Left colon (tissue), 2 donors: ENCODE data around the gene TAS1R2. TPM values are rescaled to one million over a fixed set of nuclear protein-coding genes. Genes with fewer than 3 reads are reported as not detected.
"Not testable (repeated sequence)": the region's sequence is repeated elsewhere in the genome, so short reads cannot be mapped to it uniquely, and the experiment has no call there.

Experiments
- ATAC-seq: fragments of 200-7000 bp; cut with Tn5 transposase; one replicate; pipeline ENCODE4 v1.9.1; 2020; ENCODE audit warnings: mild to moderate bottlenecking, moderate library complexity
- DNase-seq, 2 donors: peaks; one replicate each; pipeline ENCODE4 v3.0.0-alpha.2; 2020
- intact Hi-C, 2 donors: fragments of 100-400 bp; cut with DNase I in 1 of 2; cut with micrococcal nuclease in 1 of 2; formaldehyde crosslinking; loops; one replicate each; pipeline versions ENCODE4 v1.11.2 to v1.14.0; 2022; cut with DNase I, micrococcal nuclease
- total RNA-seq, 2 donors: library from RNA; stranded (reverse); fragmentation: NEBNext Ultra II Directional; extraction: Animal tissue kit (Norgen Biotek cat#: 25700); gene quantifications; one replicate each; pipeline ENCODE4 v1.2.1, GENCODE V29; 2021
- donor health status: DM: no; HTN: no; CAD: no.
- donor health status: DM: yes; HTN: yes; CAD: no.

The TAS1R2 gene
- total RNA-seq, 2 donors from 2014 or later, result not detected

GRCh38 chr1:18874036-18874435 lies 14.6 kb upstream of the TAS1R2 start:
- intact Hi-C loops, result loop anchor here in 1 of 2 donors (10.0 kb wide), 1 partner anchor 279 kb away; no protein-coding TSS in a partner anchor
- ATAC-seq, result no peak
- DNase-seq, result no peak

GRCh38 chr1:18872071-18872611 lies 12.7 kb upstream of the TAS1R2 start:
- intact Hi-C loops, result loop anchor here in 1 of 2 donors (10.0 kb wide), 1 partner anchor 277 kb away; no protein-coding TSS in a partner anchor
- ATAC-seq, result no peak
- no peak for DNase-seq

DNA sequence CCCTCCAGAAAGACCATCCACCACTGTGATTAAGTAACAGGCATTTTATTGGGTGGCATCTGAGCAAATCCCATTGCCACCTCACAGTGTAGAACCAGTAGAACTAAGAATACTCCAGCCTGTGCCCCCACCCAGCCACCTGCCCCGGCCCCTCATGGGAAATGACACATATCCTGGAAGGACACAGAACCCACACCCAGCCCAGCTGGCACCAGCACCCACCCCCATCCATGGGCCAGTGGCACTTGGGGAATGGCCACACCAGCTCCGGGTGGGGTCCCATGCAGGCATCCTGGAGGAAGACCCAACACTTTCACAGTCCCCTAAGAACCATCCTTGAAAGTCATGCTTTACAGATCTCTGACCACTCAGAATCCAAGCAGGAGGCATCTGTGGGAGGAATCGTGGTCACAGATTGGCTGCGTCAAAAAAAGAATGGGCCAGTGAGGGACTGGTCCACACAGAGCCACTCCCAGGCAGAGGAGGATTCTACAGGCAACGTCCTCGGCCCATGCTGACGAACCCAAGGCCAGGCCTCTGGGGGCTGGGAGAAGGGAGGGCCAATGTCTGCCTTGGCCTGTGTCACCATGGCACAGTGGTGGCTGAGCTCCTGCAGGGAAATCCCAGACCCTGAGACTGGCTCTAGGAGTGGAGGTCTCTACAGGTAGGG lies 12.1 kb upstream of the TAS1R2 start:
- no peak for ATAC-seq

DNA sequence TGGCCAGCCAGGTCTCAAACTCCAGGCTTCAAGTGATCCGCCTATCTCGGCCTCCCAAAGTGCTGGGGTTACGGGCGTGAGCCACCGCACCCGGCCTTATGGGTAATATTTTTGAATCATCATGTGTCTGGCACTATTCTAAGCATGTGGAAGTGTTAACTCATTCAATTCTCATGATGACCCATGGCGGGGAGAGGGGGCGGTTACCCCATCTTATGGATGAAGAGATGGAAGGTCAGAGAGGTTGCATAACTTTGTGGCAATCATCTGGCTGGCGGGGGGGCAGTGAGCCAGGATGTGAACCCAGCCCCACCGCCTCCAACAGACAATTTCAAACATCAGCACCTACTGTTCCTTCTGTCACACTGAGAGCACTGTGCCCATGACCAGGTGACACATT lies 11.5 kb upstream of the TAS1R2 start:
- no peak for DNase-seq
- intact Hi-C loops, result loop anchor here in 1 of 2 donors (10.0 kb wide), 1 partner anchor 276 kb away; no protein-coding TSS in a partner anchor
- ATAC-seq, result no peak

More for the DNA sequence above, 12.1 kb upstream of the TAS1R2 start:
- DNase-seq, result no peak
- intact Hi-C loops, result loop anchor here in 1 of 2 donors (10.0 kb wide), 1 partner anchor 277 kb away; no protein-coding TSS in a partner anchor

- intact Hi-C loops, result loop anchor here in 1 of 2 donors (10.0 kb wide), 1 partner anchor 276 kb away; no protein-coding TSS in a partner anchor
- not testable (repeated sequence) for ATAC-seq, DNase-seq
Measured at GRCh38 chr1:18870595-18870865, 11.1 kb upstream of the TAS1R2 start.

DNA sequence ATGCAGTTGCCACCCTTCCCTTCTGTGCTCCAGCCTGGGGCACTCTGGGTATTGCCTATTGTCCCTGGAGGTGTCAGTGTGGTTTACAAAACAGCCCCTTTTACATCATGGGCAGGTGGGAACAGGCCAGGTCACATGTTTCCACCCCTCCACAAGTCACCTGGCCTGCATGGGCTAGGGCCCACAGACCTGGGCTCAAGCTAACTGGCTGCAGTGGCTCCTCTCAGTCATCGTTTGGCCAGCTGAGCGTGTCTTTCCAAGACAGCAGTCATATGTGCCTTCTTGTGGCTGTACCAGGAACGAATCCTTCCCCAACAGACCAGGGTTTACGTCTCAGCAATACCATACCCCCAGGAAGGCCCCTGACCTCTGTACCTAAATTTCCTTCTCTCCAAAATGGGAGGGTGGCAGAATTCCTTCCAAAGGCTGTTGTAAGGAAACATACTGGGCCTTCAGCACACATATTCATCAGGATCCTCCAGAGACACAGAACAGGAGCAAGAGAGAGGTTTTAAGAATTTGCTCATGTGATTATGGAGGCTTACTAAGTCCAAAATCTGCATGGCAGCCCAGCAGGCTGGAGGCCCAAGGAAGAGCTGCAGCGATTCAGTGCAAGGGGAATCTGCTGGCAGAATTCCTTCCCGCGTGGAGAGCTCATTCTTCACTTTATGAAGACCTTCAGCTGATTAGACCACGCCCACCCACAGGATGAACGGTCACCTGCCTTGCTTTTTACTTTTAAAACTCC lies 10.6 kb upstream of the TAS1R2 start:
- intact Hi-C loops, result loop anchor here in 1 of 2 donors (10.0 kb wide), 1 partner anchor 275 kb away; no protein-coding TSS in a partner anchor
- ATAC-seq (no peak), DNase-seq (no peak)

- DNase-seq (no peak), ATAC-seq (no peak)
- intact Hi-C loops, result no loop called here
Measured at GRCh38 chr1:18868801-18869424, 9.5 kb upstream of the TAS1R2 start.

DNA sequence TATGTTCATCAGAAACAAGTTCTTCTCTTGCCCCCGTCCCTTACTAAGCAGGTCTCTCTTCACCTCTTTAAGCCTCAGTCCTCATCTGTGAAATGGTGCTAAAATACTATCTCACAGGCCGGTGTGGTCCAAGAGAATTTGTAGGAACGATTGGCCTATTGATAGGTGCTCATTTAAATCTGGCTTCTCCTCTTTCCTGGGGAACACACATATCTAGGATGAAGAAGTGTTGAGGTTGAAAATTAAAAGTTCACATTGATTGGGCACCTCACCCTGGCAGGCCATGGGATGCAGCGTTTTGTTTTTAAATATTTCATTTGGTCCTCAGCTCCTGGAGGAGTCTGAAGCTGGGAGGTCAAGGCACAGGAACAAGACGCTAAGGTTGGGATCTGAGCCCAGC lies 8.9 kb upstream of the TAS1R2 start:
- DNase-seq (no peak), ATAC-seq (no peak)
- intact Hi-C loops, result no loop called here

DNA sequence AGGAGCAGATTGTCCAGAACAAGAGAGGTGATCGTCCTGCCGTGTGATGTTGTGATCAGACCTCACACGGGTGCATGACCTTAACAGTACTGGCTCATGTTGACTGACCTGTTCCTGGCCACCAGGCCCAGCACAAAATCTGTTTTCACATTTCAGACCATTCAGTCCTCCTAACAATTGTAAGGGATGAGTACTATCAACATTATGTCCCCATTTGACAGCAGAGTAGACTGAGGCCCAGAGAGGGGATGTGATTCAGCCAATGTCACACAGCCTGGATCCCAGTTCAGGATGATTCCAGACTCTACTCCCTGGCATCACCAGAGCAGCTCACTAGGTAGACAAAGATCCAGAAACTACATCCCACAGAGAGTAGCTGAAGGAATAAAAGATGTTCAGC lies 7.4 kb upstream of the TAS1R2 start:
- intact Hi-C loops, result no loop called here
- DNase-seq (no peak), ATAC-seq (no peak)

GRCh38 chr1:18866314-18866713 lies 6.9 kb upstream of the TAS1R2 start:
- DNase-seq, result no peak
- ATAC-seq, result no peak
- intact Hi-C loops, result no loop called here

DNA sequence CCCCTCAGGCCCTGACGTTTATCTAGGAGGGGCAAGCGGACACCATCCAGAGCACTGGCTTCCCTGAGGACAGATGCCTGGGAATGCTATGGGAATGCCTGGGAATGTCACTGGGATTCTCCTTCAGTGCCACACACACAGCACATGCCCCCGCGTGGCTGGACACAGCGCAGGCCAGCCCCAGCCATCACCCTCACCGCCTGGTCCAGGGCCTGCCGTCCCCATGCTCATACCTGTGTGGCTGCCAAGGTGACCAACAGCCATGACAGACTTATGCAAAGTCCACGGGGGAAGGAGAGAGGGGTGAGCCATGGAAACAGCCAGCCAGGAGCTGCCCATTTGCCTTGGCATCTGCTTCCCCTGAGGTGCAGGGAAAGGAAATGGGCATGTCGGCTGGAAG lies 5.7 kb upstream of the TAS1R2 start:
- DNase-seq, result no peak
- intact Hi-C loops, result no loop called here
- ATAC-seq, result no peak

- intact Hi-C loops, result no loop called here
- no peak for ATAC-seq
Measured at GRCh38 chr1:18861590-18861989, 2.1 kb upstream of the TAS1R2 start.

GRCh38 chr1:18861082-18861481 lies 1.6 kb upstream of the TAS1R2 start:
- no peak for DNase-seq
- no peak for ATAC-seq
- intact Hi-C loops, result no loop called here

More at GRCh38 chr1:18861590-18861989, 2.1 kb upstream of the TAS1R2 start:
- no peak for DNase-seq

DNA sequence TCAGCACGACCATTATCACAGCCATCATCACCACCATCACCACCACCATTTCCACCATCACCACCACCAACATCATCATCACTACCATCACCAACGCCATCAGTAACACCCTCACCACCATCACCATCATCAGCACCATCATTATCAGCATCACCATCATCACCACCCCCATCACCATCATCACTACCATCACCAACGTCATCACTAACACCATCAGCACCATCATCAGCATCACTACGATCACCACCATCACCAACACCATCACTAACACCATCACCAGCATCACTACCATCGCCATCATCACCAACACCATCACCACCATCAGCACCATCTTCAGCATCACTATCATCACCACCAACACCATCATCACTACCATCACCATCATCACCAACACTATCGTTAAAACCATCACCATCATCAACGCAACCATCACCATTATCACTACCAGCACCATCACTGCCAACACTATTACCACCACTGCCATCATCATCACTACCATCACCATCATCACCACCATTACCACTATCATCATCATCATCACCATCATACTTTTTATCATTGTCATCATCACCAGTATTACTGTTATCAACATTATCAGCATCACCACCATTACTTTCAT lies 1.3 kb downstream of the TAS1R2 start:
- DNase-seq (no peak), ATAC-seq (no peak)
- intact Hi-C loops, result no loop called here

- DNase-seq (no peak), ATAC-seq (no peak)
- intact Hi-C loops, result no loop called here
Measured at GRCh38 chr1:18856435-18856834, 3.0 kb downstream of the TAS1R2 start.

DNA sequence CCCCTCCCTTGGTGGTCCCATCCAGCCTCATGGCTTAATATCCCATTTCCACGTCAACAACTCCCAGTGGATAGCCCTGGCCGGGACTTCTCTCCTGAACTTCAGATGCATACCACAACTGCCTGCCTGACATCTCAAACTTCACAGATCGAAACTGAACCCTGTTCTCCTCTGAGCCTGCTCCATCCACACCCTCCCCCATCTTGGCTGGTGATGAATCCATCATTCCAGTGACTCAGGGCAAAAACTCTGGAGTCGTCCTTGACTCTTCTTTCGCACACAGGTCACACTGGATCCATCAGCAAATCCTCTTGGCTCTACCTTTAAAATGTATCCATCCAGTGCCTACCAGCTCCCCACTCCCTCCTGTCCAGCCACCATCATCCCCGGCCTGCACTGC lies 3.9 kb downstream of the TAS1R2 start:
- intact Hi-C loops, result no loop called here
- ATAC-seq (no peak), DNase-seq (no peak)

DNA sequence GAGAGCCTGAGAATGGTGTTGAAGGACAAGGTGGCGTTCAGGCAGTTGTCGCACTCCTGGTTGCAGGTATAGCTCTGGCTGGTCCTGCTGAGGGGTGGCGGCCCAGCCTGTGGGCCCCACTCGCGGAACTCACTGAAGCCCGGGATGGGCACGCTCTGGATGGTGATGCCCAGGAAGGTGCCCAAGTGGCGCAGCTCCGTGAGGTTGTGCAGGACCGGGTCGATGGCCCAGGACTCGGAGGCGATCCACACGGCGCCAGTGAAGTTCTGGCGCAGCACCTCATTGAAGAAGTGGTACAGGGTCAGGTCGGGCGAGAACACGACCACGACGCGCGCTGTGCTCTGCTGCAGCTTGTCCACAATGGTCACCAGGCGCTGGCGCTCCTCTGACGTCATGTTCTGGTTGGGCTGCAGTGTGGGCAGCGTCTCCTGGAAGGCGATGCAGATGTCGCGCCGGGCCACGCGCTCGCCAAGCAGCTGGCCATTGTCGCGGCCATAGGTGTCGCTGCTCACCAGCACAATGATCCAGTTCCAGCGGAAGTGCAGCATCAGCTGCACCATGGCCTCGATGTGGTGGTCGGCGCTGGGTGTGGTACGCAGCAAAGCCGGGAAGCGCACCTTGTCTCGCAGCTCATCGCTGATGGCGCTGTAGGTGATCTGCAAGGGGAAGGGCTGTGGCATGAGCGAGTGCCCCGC lies 5.0 kb downstream of the TAS1R2 start:
- no peak for ATAC-seq
- no peak for DNase-seq
- intact Hi-C loops, result no loop called here

DNA sequence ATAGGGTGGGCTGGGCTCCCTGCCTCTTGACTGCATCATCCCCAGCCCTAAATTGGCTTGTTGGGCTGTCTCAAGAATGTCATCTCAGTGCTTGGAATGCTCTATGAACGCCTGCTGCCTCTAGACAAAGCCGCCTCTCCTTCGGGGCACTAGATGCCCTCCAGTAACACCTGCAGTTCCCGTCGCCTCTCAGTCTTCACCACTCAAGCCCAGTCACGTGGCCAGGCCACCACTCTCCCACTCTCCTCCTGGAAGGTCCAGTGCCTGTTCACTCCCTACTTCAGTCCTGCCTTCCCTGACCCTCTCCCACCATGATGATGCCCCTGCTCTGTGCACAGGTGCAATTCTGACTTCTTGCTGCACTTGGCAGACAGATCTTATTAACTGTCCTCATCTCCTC lies 7.0 kb downstream of the TAS1R2 start:
- ATAC-seq (no peak), DNase-seq (no peak)
- intact Hi-C loops, result no loop called here

- ATAC-seq (no peak), DNase-seq (no peak)
- intact Hi-C loops, result no loop called here
Measured at GRCh38 chr1:18849261-18849711, 10.2 kb downstream of the TAS1R2 start.
